Neural crest cell (in vitro differentiated cells): ENCODE data around the gene MUC16. TPM values are rescaled to one million over a fixed set of nuclear protein-coding genes. Genes with fewer than 3 reads are reported as not detected.

Source experiments
- DNase-seq: peaks from one replicate; pipeline ENCODE4 v3.0.0; 2021; ENCODE audit warnings: low read depth, mixed read lengths, low spot score
- H3K27ac Mint-ChIP-seq: one replicate; pipeline ENCODE4 v1.8.0; 2021; ENCODE audit warnings: mild to moderate bottlenecking, mixed read lengths; ENCODE audit not compliant: unreplicated experiment
- H3K27me3 Mint-ChIP-seq: 2 replicates; pipeline ENCODE4 v1.8.0; 2021; ENCODE audit warnings: low read depth, mild to moderate bottlenecking, mixed read lengths
- H3K36me3 Mint-ChIP-seq: 2 replicates; pipeline ENCODE4 v1.8.0; 2021; ENCODE audit warnings: low read depth, mild to moderate bottlenecking, mixed read lengths
- H3K4me1 Mint-ChIP-seq: 2 replicates; pipeline ENCODE4 v1.8.0; 2021; ENCODE audit warnings: mixed read lengths
- H3K4me3 Mint-ChIP-seq: one replicate; pipeline ENCODE4 v1.8.0; 2021; ENCODE audit warnings: mild to moderate bottlenecking, mixed read lengths
- H3K9me3 Mint-ChIP-seq: 2 replicates; pipeline ENCODE4 v1.8.0; 2021; ENCODE audit warnings: mixed read lengths
- CTCF ChIP-seq: fragments of 200-600 bp; sonication (generic); conservative IDR thresholded peaks from 2 replicates; pipeline ENCODE4 v1.5.0; 2021; ENCODE audit warnings: antibody characterized with exemption, mild to moderate bottlenecking
- total RNA-seq: library from RNA; stranded (reverse); gene quantifications from 2 replicates; pipeline ENCODE4 v1.2.1, GENCODE V29; 2021

Gene MUC16
- total RNA-seq, 1 donor from 2014 or later = 0.02 TPM

GRCh38 chr19:8973501-8974091 is 36.6 kb downstream of the MUC16 start:
- no peak overlapping the region for H3K4me3 Mint-ChIP-seq
- H3K36me3 Mint-ChIP-seq = peaks cover 7% of the 10 kb centered on the region
- H3K4me1 Mint-ChIP-seq = no peaks in the 10 kb centered on the region
- TF ChIP-seq CTCF = no peak
- no peak overlapping the region for H3K27ac Mint-ChIP-seq
- H3K27me3 Mint-ChIP-seq = peaks cover 2% of the 10 kb centered on the region
- DNase-seq = no peak
- H3K9me3 Mint-ChIP-seq = peaks cover 13% of the 10 kb centered on the region

- H3K4me1 Mint-ChIP-seq = no peaks in the 10 kb centered on the region
- no peak overlapping the region for H3K4me3 Mint-ChIP-seq
- H3K27ac Mint-ChIP-seq = no peak overlapping the region
- no peak for TF ChIP-seq CTCF
- no peaks in the 10 kb centered on the region for H3K27me3 Mint-ChIP-seq
- peaks cover 9% of the 10 kb centered on the region for H3K9me3 Mint-ChIP-seq
- peaks cover 2% of the 10 kb centered on the region for H3K36me3 Mint-ChIP-seq
- no peak for DNase-seq
These were observed 44.3 kb downstream of the MUC16 start for GRCh38 chr19:8965887-8966286.

Other genes starting within 250 kb of the MUC16 start
- 40.6 and 41.0 TPM in 2 replicates for gene ZNF558, start 178.1 kb downstream of the MUC16 start, total RNA-seq
- not detected in 2 replicates for gene MBD3L1, start 178.0 kb downstream of the MUC16 start, total RNA-seq
- gene OR1M1, start 76.7 kb upstream of the MUC16 start, total RNA-seq = not detected in 2 replicates
- gene OR7G2, start 97.1 kb upstream of the MUC16 start, total RNA-seq = not detected in 2 replicates
- not detected in 2 replicates for gene OR7G1, start 105.4 kb upstream of the MUC16 start, total RNA-seq
- not detected in 2 replicates for gene OR7G3, start 116.5 kb upstream of the MUC16 start, total RNA-seq
- 40.9 and 44.0 TPM in 2 replicates for gene ZNF317, start 130.0 kb upstream of the MUC16 start, total RNA-seq
- gene OR7D2, start 168.6 kb upstream of the MUC16 start, total RNA-seq = 1.6 and 1.9 TPM in 2 replicates
- not detected in 2 replicates for gene OR7D4, start 209.2 kb upstream of the MUC16 start, total RNA-seq
- not detected in 2 replicates for gene OR7E24, start 240.5 kb upstream of the MUC16 start, total RNA-seq